Dermis microvascular lymphatic vessel endothelial cell (primary cell): ENCODE measurements around the gene IQGAP3. TPM values are rescaled to one million over a fixed set of nuclear protein-coding genes. Genes with fewer than 3 reads are reported as not detected.
A peak's percentile ranks its signal among the peaks of the same experiment; 100 is the strongest.
"Not testable (repeated sequence)": the region's sequence is repeated elsewhere in the genome, so short reads cannot be mapped to it uniquely, and the experiment has no call there.

ENCODE experiments used
- DNase-seq, 2 donors: peaks; one replicate each; pipeline versions ENCODE4 v3.0.0 to v3.0.0-alpha.2; 2010; ENCODE audit warnings: low read depth in 2 of 2
- total RNA-seq: library from RNA; depleted of rRNA; stranded (reverse); fragments of >200 nt; gene quantifications from 2 replicates; pipeline ENCODE4 v1.2.1, GENCODE V29; 2014

IQGAP3 gene
- total RNA-seq, 1 donor from 2014 or later = 12.8 TPM

- DNase-seq = peak in 1 of 2 donors; percentile 76
These were observed 1.0 kb downstream of the IQGAP3 start for GRCh38 chr1:156571261-156571852.

GRCh38 chr1:156566436-156566835 lies 5.9 kb downstream of the IQGAP3 start:
- DNase-seq = no peak

- DNase-seq = no peak
These were observed 6.8 kb downstream of the IQGAP3 start for GRCh38 chr1:156565519-156565918.

- no peak for DNase-seq
These were observed 11.7 kb downstream of the IQGAP3 start for GRCh38 chr1:156560585-156561163.

- DNase-seq = no peak
These were observed 12.5 kb downstream of the IQGAP3 start for GRCh38 chr1:156559797-156560385.

- DNase-seq = no peak
These were observed 13.1 kb downstream of the IQGAP3 start for GRCh38 chr1:156559086-156559796.

GRCh38 chr1:156556354-156556753 lies 16.0 kb downstream of the IQGAP3 start:
- DNase-seq = no peak

GRCh38 chr1:156555715-156556114 lies 16.6 kb downstream of the IQGAP3 start:
- no peak for DNase-seq

- no peak for DNase-seq
These were observed 17.4 kb downstream of the IQGAP3 start for GRCh38 chr1:156554971-156555370.

- no peak for DNase-seq
These were observed 18.4 kb downstream of the IQGAP3 start for GRCh38 chr1:156553860-156554485.

- DNase-seq = not testable (repeated sequence)
These were observed 19.4 kb downstream of the IQGAP3 start for GRCh38 chr1:156552937-156553336.

- DNase-seq = no peak
These were observed 19.8 kb downstream of the IQGAP3 start for GRCh38 chr1:156552518-156552917.

GRCh38 chr1:156551869-156552268 lies 20.5 kb downstream of the IQGAP3 start:
- no peak for DNase-seq

GRCh38 chr1:156551066-156551643 lies 21.2 kb downstream of the IQGAP3 start:
- no peak for DNase-seq

- no peak for DNase-seq
These were observed 22.0 kb downstream of the IQGAP3 start for GRCh38 chr1:156550346-156550745.

- no peak for DNase-seq
These were observed 22.5 kb downstream of the IQGAP3 start for GRCh38 chr1:156549831-156550230.

- DNase-seq = no peak
These were observed 23.0 kb downstream of the IQGAP3 start for GRCh38 chr1:156549390-156549789.

- no peak for DNase-seq
These were observed 24.4 kb downstream of the IQGAP3 start for GRCh38 chr1:156547982-156548381.

- DNase-seq = no peak
These were observed 24.9 kb downstream of the IQGAP3 start for GRCh38 chr1:156547434-156547833.

- no peak for DNase-seq
These were observed 26.1 kb downstream of the IQGAP3 start for GRCh38 chr1:156546267-156546666.

GRCh38 chr1:156544592-156545102 lies 27.7 kb downstream of the IQGAP3 start:
- no peak for DNase-seq
